ENCODE data around the gene HINT2.

The HINT2 gene

DNA sequence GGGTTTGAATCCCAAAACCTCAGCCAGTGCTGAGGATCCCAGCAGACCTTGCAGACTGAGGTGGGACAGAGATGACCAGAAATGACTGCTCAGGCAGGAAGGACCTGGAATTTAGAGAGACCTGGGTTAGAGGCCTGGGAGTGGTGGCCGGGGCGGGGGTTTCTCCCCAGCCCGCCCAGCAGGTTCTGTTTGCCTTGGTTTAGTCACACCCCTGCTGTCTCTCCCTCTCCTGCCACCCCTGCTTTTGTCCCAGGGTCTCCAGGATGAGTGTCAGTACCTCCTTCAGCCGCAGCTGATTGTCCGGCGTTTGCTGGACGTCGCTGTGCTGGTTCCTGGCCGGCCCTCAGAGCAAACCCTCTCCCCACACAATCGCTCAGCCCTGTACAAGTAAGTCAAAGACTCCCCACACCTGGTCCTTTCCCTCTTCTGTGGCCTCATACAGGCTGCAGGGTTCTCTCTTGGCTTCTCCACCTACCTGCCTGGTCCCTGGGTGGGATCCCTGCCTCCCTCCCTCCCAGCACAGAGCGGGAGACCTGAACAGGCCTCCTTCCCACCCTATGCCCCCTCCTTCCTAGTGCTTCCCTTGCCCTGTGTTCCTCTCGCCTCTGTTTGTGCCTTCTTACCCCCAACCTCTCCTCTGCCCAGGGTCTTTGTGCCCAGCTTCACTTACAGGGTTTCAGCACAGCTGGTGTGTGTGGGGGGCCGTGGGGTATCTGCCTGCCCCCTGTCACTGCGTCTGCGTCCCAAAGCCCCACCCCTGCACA is 26.2 kb upstream of the HINT2 start:
- no peak for DNase-seq

DNA sequence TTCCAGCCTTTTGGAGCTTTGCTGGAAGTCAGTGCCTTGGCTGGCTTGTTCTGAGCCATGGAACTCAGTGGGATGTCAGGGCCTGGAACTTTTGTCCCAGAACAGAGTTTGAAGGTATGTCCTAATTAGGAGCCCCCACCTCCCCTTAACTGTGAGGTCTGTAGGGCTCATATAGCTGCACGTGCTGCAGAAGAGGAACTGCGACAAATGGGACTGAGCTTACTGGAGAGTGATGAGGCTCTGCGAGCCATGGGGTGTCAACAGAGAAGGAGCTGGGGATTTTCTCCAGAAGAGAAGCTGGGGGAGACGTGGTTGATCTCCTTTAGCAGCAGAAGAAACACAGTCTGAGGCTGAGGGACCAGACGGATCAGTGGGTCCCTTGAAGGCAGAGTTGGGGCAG is 25.1 kb upstream of the HINT2 start:
- no peak for DNase-seq

DNA sequence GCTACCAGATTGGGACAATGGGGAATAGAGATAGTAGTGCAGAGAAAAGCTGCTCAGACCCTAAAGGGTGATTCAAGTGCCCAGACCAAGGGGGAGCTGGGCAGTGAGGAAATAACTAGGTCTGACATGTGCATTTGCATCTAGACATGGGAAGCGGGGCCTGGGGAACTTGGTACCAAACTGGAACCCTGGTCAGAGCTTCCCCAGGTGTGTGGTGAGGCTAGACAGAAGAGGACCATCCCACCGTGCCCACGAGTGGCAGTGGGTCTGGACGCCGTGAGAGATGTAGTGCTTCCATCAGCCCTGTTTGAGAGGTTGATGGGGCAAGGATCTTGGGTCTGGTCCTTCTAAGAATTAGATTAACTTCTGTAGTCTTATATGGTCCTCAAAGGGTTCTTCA is 21.8 kb upstream of the HINT2 start:
- DNase-seq: no peak

DNA sequence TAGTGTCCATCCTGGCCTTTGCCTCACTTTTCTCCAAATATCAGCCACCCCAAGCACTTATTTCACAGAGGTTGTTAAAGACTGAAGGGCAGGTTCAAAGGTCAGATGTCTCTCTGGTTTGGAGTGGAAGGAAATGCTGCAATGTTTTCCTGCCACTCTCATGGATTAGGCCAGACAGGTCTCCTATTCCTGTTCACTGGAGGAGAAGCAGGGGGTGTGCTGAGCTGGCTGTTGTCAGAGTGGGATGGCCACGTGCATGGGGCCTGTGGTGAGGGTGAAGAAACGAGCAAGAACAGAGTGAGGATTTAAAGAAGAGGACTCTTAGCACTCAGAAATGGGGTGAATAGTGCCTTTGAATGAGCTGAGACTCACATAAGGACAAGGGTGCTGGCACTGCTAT is 20.9 kb upstream of the HINT2 start:
- no peak for DNase-seq

DNA sequence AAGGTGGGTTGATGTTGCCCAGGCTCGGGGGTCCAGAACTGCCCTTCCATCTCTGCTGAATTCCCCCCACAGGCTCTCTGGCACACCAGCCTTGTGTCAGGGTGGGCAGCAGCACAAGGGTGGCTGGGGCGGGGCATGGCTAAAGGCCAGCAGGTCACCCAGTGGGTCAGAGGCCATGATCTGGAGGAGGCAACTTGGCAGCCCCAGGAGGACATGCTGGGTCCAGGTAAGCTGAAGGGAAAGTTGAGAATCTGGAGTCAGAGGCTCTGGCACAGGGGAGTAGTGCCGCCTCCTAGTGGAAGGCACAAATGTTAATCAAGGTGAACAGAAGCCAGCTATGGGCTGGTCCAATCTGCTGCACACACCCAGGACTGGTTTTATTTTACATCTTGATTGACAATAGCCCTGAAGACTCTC is 20.4 kb upstream of the HINT2 start:
- DNase-seq: peak; percentile 23

- DNase-seq: peak; percentile 11
These were observed 19.7 kb upstream of the HINT2 start for GRCh38 chr9:35834260-35835215.

DNA sequence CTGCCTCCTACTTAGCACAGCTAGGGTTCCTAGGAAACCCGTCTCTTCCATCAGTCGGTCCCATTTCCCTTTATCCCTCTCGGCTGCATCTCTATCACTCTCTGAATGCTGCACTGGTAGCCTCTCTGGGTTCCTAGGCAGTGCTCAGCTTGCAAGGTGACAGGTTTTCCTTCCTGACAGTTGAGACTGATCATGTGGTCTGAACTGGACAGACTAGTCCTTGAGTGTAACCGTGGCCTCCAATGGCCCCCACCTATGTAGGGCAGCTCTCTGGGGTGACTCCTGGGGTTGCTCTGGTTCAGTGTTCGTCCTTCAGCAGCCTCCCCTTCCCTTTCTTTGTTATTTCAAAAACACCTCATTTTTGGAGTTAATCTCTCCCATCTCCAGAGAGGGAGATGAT is 18.0 kb upstream of the HINT2 start:
- DNase-seq: peak; percentile 42

DNA sequence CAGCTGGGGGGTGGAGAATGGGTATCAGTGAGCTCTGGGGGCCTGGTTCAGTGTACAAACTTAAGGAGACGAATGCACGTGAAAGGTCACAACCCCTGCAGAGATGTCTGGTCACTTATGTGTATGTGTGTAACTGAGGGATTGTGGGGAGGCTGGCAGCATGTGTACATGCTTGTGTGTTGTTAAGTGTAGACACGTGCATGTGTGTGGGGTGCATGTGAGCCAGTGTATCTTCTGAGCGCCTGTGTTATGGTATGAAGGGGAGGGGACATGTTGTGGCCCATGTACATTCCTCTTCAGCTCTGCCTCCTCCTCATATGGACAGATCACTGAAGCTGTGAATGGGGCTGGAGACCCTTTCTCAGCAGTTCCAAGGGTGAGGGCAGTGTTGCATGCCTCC is 16.2 kb upstream of the HINT2 start:
- no peak for DNase-seq

DNA sequence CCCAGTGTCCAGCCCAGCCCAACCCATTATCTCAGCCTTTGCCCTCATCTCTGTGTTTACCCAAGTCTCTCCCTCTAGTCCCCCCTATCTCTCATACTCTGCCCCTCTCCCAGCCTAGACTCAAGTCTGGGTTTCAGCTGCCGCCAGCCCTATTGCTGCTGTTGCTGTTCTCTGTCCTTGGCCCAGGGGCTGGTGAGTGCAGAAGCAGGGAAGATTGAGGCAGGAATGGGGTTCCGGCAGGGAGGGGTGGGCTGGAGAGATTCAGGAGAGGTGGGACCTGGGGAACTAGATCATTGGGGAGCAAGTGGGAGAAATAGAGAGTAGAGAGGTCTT is 14.9 kb upstream of the HINT2 start:
- DNase-seq: no peak

GRCh38 chr9:35829084-35829763 is 14.4 kb upstream of the HINT2 start, which contains the start of gene TMEM8B:
Gene TMEM8B (plus strand): TSS chr9:35829228. CDS start chr9:35829448, 220 bp downstream.
- peak; percentile 94 for DNase-seq

DNA sequence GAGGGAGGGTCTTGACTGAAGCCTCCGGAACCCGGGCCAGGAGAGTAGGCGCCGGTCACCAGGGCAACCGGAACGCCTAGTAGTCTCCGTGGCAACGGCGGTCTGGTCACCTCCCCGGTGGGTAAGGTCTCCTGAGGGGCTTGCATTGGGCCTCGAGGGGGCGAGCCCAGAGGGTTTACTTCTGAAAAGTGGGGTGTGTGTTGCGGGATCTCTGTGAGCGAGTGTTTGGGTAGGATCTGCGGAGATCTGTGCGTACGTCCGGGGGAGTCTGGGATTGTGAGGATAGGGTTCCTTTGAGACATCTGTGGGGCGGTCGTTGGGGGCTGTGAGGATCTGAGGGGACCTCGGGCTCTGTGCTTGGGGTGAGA is 13.9 kb upstream of the HINT2 start, which contains the start of gene FAM221B:
FAM221B (minus strand) TSS at position 17 of the 368 bp plus-strand sequence. CDS start 2,571 bp downstream, outside the sequence.
- DNase-seq: peak; percentile 59

DNA sequence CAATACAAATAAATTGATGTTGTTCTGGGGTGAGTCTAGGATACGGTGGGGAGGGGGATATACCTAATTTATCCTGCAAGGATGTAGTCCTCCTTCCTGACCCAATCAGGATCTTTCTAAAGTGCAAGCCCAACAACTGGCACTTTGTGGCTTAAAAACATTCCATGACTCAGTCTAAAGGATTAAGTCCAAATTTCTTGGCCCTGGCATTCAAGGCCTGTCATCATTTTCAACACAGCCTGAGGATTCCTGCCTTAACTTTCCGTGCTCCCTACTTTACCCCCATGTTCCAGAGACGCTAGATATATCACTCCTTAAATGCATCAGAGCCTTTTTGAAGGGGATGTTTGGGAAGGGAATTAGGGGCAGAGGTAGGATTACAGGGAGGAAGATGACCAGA is 12.6 kb upstream of the HINT2 start:
- DNase-seq: no peak

DNA sequence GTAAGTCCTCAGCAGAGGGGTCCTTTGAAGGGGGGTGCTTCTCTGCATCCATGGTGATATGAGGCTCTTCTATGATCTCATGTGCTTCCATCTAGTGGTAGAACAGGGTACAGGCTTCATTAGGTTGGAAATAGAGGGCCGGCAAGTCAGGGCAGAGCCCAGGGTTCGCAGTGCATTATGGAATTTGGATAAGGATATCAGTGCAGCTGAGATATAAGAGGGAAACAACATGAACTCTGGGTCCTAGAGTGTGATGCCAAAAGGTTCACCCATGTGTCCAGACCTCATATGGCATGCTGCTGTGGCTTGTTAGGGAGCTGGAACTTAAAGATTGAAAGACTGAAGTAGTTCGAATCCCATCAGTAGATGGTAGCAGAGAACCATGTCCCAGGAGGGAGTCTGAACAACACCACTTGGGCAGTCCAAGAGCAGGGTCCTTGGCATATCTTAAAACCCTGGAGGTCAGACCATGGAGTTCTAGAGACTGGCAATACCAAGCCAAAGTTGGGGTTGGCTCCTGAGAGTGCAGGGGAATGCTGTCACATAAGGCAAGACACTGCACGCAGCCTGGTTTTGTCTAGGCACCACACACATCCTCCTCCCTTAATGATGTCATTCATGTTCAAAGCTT is 11.3 kb upstream of the HINT2 start:
- DNase-seq: peak; percentile 70

- DNase-seq: no peak
These were observed 8.1 kb upstream of the HINT2 start for GRCh38 chr9:35822926-35823325.

DNA sequence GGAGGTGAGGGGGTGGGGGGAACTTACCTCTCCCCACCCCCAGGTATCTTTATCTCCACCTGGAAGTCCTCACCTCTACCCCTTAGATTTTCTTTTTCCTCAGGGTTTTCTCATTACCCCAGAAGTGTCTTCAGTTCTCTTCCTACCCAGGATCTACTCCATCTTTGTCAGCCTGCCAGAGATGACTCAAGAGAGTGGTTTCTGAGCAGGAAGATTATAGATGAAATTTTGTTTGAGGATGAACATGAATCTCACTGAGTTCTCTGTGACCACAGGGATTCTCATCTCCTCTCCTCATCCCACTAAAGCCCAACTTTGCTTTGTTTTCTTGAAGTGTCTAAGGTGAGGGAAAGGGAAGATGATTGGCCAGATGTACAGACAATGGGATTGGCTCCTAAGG is 5.2 kb upstream of the HINT2 start:
- DNase-seq: no peak

DNA sequence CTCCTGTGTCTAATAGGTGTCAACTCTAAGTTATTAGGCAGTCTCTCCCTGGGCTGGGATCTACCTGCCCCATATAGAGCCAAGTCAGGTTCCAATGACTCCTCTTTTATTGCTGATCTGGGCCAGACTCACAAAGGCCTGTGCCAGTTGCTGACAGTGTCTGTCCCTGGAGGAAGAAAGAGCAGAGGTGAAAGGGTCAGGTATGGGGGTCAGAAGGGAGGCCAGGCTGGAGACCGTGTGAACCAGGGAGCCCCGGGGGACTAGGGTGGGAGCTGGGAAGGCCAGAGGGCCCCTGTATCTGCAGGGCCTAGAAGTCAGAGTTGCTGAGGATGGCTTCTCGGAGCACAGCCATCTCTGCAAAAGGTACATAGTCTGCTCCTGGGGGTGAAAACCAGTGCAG is 3.5 kb upstream of the HINT2 start:
- no peak for DNase-seq

DNA sequence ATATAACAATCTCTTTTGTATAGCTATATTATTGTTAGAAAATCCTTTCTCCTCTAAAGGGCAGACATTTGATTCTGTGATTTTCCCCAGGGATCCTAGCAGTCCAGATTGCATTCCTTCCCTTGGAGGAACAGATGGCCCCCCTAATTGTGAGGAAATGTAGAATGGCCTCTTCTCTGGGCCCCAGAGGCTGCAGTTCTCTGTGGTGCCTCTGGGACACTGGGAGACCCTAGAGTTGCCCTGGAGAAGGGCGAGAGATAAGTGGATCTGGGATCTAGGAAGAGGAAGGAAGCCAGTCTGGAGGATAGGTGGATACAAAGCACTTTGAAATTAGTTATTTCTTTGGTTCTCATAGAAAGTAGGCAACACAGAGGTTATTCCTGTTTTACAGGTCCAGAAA is 1.9 kb upstream of the HINT2 start:
- peak; percentile 33 for DNase-seq

DNA sequence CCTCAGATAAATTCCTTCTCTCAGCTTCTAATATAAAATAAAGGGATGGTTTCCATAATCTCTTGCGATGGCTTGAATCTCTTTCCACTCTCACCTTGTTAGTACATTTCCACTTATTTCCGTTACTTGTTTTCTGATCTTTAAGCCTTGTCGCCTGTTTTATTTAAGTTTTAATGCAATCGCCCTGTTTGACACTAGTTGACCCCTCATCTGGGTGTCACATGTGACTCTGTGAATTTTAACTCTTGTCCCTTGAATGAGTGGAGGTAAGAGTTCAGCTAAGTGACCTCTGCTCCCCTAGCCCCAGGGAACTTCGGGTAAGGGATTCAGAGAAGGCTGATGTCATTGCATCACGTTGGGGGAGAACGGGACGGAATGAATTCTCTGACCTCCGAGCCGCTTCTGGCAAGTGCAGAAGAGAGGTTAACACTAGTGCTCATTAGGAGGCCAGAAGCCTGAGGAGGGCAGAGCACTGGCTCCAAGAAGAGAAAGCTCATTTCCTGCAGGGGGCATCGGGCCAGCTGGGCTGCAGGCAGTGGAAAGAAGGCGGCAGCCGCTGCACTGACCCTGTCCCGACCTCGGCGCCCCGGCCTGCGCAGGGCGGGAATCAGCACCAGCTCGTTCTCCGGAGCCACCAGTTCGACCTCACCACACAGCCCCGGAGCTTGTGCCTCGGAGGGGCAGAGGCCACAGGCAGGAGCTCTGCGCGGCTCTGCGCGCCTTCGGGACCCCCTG is 569 bp downstream of the HINT2 start:
- DNase-seq: peak; percentile 72

- peak; percentile 63 for DNase-seq
These were observed 1.3 kb downstream of the HINT2 start for GRCh38 chr9:35813434-35814105.

DNA sequence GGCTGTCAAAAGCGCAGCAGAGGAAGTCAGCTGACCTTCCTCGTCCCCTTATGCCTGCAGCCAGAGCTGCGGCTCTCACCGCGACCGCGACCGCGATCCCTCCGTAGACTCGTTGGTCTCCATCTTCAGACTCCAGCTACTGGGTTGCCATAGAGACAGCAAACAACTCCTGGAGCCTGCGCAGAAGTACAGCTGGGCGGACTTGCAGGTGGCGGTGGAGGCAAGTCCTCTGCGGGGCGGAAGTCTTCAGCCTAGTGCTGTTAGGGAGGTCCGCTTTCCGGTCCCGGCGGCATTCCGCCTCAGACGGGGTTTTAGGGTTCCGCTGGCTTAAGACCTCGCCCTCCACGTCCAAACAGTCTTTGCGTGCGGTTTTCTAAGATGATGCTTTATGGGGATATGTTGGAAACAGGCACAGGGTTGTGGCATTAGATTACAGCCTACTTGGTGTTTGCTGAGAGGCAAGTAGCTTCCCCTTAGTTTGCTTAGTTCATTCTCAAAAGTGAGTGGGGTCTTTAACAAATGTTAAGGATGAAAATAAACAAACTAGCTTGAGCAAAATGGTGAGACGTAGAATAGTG is 2.7 kb downstream of the HINT2 start, which contains the start of gene SPAG8:
SPAG8 (minus strand) TSS at position 238 of the 578 bp plus-strand sequence; CDS start at position 123, 115 bp downstream.
- peak; percentile 97 for DNase-seq
